K562 (cell line): ENCODE measurements around the gene MLLT11. TPM values are rescaled to one million over a fixed set of nuclear protein-coding genes. Genes with fewer than 3 reads are reported as not detected.

ENCODE experiments used
- ARHGAP35 ChIP-seq: fragments of 450-650 bp; IDR thresholded peaks from 2 replicates; pipeline ENCODE4 v1.6.1; 2018; ENCODE audit not compliant: partially characterized antibody
- BRD9 ChIP-seq: fragments of 450-650 bp; IDR thresholded peaks from 2 replicates; pipeline ENCODE4 v1.6.1; 2018; ENCODE audit warnings: low read depth; ENCODE audit not compliant: partially characterized antibody
- EGR1 ChIP-seq: fragments of 450-650 bp; conservative IDR thresholded peaks from 2 replicates; pipeline ENCODE4 v1.6.1; 2017; ENCODE audit warnings: mild to moderate bottlenecking
- JUND ChIP-seq, 2 experiments: IDR thresholded peaks; 2 replicates in 1 of 2; 3 replicates in 1 of 2; pipeline ENCODE4 v1.6.1; 2011; ENCODE audit warnings: borderline replicate concordance in 2 of 2, low read depth in 2 of 2, low read length in 2 of 2, improper control_type of control experiment in 1 of 2, missing biosample characterization in 1 of 2, missing genetic modification characterization in 1 of 2, missing genetic modification reagents in 1 of 2
- POLR2A ChIP-seq: fragments of 450-650 bp; conservative IDR thresholded peaks from 2 replicates; pipeline ENCODE4 v1.6.1; 2016
- RBFOX2 ChIP-seq: fragments of 200-400 bp; formaldehyde crosslinking; IDR thresholded peaks from 2 replicates; pipeline ENCODE4 v1.6.1; 2017; ENCODE audit warnings: low read depth, mild to moderate bottlenecking, low read length, moderate library complexity
- SIX5 ChIP-seq, 2 experiments: IDR thresholded peaks; 2 replicates each; pipeline ENCODE4 v1.6.1; 2011; ENCODE audit warnings: low read length in 2 of 2, borderline replicate concordance in 1 of 2, low read depth in 1 of 2, mild to moderate bottlenecking in 1 of 2, moderate library complexity in 1 of 2; ENCODE audit not compliant: insufficient read depth in 1 of 2
- SMAD1 ChIP-seq: fragments of 150-350 bp; IDR thresholded peaks from 2 replicates; pipeline ENCODE4 v1.6.1; 2014; ENCODE audit warnings: low read length, low read depth; ENCODE audit not compliant: partially characterized antibody
- THRAP3 ChIP-seq: fragments of 450-650 bp; IDR thresholded peaks from 2 replicates; pipeline ENCODE4 v1.6.1; 2016; ENCODE audit warnings: mild to moderate bottlenecking, inconsistent platforms, borderline replicate concordance
- YY1 ChIP-seq, 3 experiments: IDR thresholded peaks; 2 replicates each; pipeline ENCODE4 v1.6.1; 2011; ENCODE audit warnings: low read length in 2 of 3, mild to moderate bottlenecking in 2 of 3, moderate library complexity in 2 of 3, borderline replicate concordance in 1 of 3, control low read depth in 1 of 3, low read depth in 1 of 3; ENCODE audit not compliant: insufficient read depth in 3 of 3, insufficient replicate concordance in 2 of 3, control insufficient read depth in 1 of 3, insufficient read length in 1 of 3; ENCODE audit errors: extremely low read depth in 1 of 3
- ZFX ChIP-seq: sonication (generic); formaldehyde crosslinking; IDR thresholded peaks from 2 replicates; pipeline ENCODE4 v1.8.0; 2022; ENCODE audit warnings: mild to moderate bottlenecking, missing genetic modification reagents, moderate library complexity
- ZNF24 ChIP-seq: fragments of 450-650 bp; IDR thresholded peaks from 2 replicates; pipeline ENCODE4 v1.6.1; 2016
- polyA plus RNA-seq, 8 experiments: library from polyadenylated mRNA; depleted of rRNA in 4 of 8; stranded (reverse) in 5 of 8; unstranded in 3 of 8; fragments of >200 nt; fragmentation: Nextera tagmentation in 2 of 8; fragmentation: Illumina TruSeq in 1 of 8; extraction: Ambion mirVana in 2 of 8; extraction: Trizol in 1 of 8; gene quantifications; 2 replicates each; pipeline versions ENCODE4 v1.2.1 to v1.2.3, GENCODE V29; 2011 to 2014; ENCODE audit warnings: inconsistent platforms in 1 of 8, missing spikeins in 1 of 8
- total RNA-seq, 7 experiments: library from RNA; depleted of rRNA in 6 of 7; stranded (reverse); fragments of >200 nt in 6 of 7; fragmentation: Illumina TruSeq in 2 of 7; extraction: Trizol in 2 of 7; gene quantifications; 2 replicates each; pipeline versions ENCODE4 v1.2.1 to v1.2.3, GENCODE V29; 2011 to 2021; ENCODE audit warnings: low replicate concordance in 1 of 7
- TF ChIP-seq, protein P1 (sequence below): fragments of 450-650 bp; IDR thresholded peaks from 2 replicates; pipeline ENCODE4 v1.6.1; 2018; ENCODE audit warnings: mild to moderate bottlenecking, low read depth; ENCODE audit not compliant: partially characterized antibody
- TF ChIP-seq, protein P2 (sequence below), 3 experiments: IDR thresholded peaks in 2 of 3; conservative IDR thresholded peaks in 1 of 3; 2 replicates each; pipeline ENCODE4 v1.5.1; 2011 to 2012; ENCODE audit warnings: low read length in 3 of 3, mild to moderate bottlenecking in 3 of 3, control low read depth in 2 of 3, improper control_type of control experiment in 1 of 3, inconsistent platforms in 1 of 3, low read depth in 1 of 3, mixed read lengths in 1 of 3, moderate library complexity in 1 of 3; ENCODE audit not compliant: insufficient read depth in 2 of 3
- TF ChIP-seq, protein P3 (sequence below): fragments of 450-650 bp; IDR thresholded peaks from 2 replicates; pipeline ENCODE4 v1.6.1; 2014; ENCODE audit warnings: low read depth, mild to moderate bottlenecking, moderate library complexity, borderline replicate concordance
- TF ChIP-seq, protein P4 (sequence below): sonication (generic); IDR thresholded peaks from 2 replicates; pipeline ENCODE4 v1.6.1; 2016
- TF ChIP-seq, protein P5 (sequence below): sonication (generic); formaldehyde crosslinking; IDR thresholded peaks from 2 replicates; pipeline ENCODE4 v1.8.1; 2023; ENCODE audit warnings: mild to moderate bottlenecking, missing genetic modification reagents

Gene MLLT11
- total and polyA plus RNA-seq, 9 of the 15 experiments (the other 6 are each of a cell fraction or from before 2014, with no cell fraction given), result 12.1 to 91.0 (median 22.0) TPM

DNA sequence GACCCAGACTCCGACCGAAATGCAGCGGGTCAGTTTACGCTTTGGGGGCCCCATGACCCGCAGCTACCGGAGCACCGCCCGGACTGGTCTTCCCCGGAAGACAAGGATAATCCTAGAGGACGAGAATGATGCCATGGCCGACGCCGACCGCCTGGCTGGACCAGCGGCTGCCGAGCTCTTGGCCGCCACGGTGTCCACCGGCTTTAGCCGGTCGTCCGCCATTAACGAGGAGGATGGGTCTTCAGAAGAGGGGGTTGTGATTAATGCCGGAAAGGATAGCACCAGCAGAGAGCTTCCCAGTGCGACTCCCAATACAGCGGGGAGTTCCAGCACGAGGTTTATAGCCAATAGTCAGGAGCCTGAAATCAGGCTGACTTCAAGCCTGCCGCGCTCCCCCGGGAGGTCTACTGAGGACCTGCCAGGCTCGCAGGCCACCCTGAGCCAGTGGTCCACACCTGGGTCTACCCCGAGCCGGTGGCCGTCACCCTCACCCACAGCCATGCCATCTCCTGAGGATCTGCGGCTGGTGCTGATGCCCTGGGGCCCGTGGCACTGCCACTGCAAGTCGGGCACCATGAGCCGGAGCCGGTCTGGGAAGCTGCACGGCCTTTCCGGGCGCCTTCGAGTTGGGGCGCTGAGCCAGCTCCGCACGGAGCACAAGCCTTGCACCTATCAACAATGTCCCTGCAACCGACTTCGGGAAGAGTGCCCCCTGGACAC, 12.1 kb upstream of the MLLT11 start (continued):
- TF ChIP-seq, protein P1, sequence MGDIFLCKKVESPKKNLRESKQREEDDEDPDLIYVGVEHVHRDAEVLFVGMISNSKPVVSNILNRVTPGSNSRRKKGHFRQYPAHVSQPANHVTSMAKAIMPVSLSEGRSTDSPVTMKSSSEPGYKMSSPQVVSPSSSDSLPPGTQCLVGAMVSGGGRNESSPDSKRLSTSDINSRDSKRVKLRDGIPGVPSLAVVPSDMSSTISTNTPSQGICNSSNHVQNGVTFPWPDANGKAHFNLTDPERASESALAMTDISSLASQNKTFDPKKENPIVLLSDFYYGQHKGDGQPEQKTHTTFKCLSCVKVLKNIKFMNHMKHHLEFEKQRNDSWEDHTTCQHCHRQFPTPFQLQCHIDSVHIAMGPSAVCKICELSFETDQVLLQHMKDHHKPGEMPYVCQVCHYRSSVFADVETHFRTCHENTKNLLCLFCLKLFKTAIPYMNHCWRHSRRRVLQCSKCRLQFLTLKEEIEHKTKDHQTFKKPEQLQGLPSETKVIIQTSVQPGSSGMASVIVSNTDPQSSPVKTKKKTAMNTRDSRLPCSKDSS, result no peak
- TF ChIP-seq YY1 (IDR thresholded peaks at IDR 0.05; ENCODE audit: borderline replicate concordance in 1 of 3, control insufficient read depth in 1 of 3, extremely low read depth in 1 of 3, insufficient read depth in 3 of 3, insufficient read length in 1 of 3, insufficient replicate concordance in 2 of 3, low read depth in 1 of 3, low read length in 2 of 3), result peak in 1 of 3 experiments; percentile 46
- TF ChIP-seq BRD9, result no peak
- TF ChIP-seq POLR2A, result peak; percentile 17; the same call in 1 of the 2 replicates
- TF ChIP-seq EGR1, result no peak
- TF ChIP-seq, protein P2, sequence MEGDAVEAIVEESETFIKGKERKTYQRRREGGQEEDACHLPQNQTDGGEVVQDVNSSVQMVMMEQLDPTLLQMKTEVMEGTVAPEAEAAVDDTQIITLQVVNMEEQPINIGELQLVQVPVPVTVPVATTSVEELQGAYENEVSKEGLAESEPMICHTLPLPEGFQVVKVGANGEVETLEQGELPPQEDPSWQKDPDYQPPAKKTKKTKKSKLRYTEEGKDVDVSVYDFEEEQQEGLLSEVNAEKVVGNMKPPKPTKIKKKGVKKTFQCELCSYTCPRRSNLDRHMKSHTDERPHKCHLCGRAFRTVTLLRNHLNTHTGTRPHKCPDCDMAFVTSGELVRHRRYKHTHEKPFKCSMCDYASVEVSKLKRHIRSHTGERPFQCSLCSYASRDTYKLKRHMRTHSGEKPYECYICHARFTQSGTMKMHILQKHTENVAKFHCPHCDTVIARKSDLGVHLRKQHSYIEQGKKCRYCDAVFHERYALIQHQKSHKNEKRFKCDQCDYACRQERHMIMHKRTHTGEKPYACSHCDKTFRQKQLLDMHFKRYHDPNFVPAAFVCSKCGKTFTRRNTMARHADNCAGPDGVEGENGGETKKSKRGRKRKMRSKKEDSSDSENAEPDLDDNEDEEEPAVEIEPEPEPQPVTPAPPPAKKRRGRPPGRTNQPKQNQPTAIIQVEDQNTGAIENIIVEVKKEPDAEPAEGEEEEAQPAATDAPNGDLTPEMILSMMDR (IDR thresholded peaks at IDR 0.05 in 2 of 3, conservative IDR thresholded peaks at IDR 0.05 in 1 of 3; ENCODE audit: insufficient read depth in 2 of 3, low read depth in 1 of 3, low read length in 3 of 3), result peak in 2 of 3 experiments; percentile 46 to 48; a peak in 5 of 6 replicates
- no peak for TF ChIP-seq THRAP3
- TF ChIP-seq, protein P3, sequence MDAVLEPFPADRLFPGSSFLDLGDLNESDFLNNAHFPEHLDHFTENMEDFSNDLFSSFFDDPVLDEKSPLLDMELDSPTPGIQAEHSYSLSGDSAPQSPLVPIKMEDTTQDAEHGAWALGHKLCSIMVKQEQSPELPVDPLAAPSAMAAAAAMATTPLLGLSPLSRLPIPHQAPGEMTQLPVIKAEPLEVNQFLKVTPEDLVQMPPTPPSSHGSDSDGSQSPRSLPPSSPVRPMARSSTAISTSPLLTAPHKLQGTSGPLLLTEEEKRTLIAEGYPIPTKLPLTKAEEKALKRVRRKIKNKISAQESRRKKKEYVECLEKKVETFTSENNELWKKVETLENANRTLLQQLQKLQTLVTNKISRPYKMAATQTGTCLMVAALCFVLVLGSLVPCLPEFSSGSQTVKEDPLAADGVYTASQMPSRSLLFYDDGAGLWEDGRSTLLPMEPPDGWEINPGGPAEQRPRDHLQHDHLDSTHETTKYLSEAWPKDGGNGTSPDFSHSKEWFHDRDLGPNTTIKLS, result no peak
- TF ChIP-seq ARHGAP35, result no peak
- TF ChIP-seq SIX5 (IDR thresholded peaks at IDR 0.05; ENCODE audit: borderline replicate concordance in 1 of 2, insufficient read depth in 1 of 2, low read depth in 1 of 2, low read length in 2 of 2), result no peak
- no peak for TF ChIP-seq JUND (IDR thresholded peaks at IDR 0.05; ENCODE audit: borderline replicate concordance, low read depth, low read length)
- TF ChIP-seq JUND (tag; IDR thresholded peaks at IDR 0.05; ENCODE audit: borderline replicate concordance, low read depth, low read length), result no peak
- peak; percentile 58 for TF ChIP-seq RBFOX2
- TF ChIP-seq ZFX (CRISPR knock-in tag), result peak; percentile 62
- TF ChIP-seq, protein P4, sequence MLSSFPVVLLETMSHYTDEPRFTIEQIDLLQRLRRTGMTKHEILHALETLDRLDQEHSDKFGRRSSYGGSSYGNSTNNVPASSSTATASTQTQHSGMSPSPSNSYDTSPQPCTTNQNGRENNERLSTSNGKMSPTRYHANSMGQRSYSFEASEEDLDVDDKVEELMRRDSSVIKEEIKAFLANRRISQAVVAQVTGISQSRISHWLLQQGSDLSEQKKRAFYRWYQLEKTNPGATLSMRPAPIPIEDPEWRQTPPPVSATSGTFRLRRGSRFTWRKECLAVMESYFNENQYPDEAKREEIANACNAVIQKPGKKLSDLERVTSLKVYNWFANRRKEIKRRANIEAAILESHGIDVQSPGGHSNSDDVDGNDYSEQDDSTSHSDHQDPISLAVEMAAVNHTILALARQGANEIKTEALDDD, result no peak
- TF ChIP-seq, protein P5, sequence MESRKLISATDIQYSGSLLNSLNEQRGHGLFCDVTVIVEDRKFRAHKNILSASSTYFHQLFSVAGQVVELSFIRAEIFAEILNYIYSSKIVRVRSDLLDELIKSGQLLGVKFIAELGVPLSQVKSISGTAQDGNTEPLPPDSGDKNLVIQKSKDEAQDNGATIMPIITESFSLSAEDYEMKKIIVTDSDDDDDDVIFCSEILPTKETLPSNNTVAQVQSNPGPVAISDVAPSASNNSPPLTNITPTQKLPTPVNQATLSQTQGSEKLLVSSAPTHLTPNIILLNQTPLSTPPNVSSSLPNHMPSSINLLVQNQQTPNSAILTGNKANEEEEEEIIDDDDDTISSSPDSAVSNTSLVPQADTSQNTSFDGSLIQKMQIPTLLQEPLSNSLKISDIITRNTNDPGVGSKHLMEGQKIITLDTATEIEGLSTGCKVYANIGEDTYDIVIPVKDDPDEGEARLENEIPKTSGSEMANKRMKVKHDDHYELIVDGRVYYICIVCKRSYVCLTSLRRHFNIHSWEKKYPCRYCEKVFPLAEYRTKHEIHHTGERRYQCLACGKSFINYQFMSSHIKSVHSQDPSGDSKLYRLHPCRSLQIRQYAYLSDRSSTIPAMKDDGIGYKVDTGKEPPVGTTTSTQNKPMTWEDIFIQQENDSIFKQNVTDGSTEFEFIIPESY (CRISPR knock-in tag), result 0 out of 2 replicates have a peak, but pooled peaks have one; percentile 21
- TF ChIP-seq ZNF24, result no peak
- TF ChIP-seq SMAD1, result no peak
